Activated CD8-positive, alpha-beta memory T cell treated with anti-CD3 and anti-CD28 coated beads for 1 hour (primary cell): ENCODE data around the gene WDR75.
"Not testable (repeated sequence)": the region's sequence is repeated elsewhere in the genome, so short reads cannot be mapped to it uniquely, and the experiment has no call there.

Experiments
- DNase-seq, 2 donors: peaks; one replicate each; pipeline ENCODE4 v3.0.0-alpha.2; 2020; ENCODE audit warnings: low read depth in 1 of 2; ENCODE audit errors: extremely low read depth in 1 of 2

Gene WDR75

GRCh38 chr2:189440644-189440946 lies 679 bp upstream of the WDR75 start:
- no peak for DNase-seq

- DNase-seq: no peak
Observed at GRCh38 chr2:189441709-189442074, 418 bp downstream of the WDR75 start.

- no peak for DNase-seq
Observed at GRCh38 chr2:189442468-189442867, 1.2 kb downstream of the WDR75 start.

- DNase-seq: no peak
Observed at GRCh38 chr2:189444322-189444721, 3.0 kb downstream of the WDR75 start.

- DNase-seq: no peak
Observed at GRCh38 chr2:189446780-189447179, 5.5 kb downstream of the WDR75 start.

GRCh38 chr2:189454009-189454408 lies 12.7 kb downstream of the WDR75 start:
- no peak for DNase-seq

- DNase-seq: no peak
Observed at GRCh38 chr2:189465076-189465475, 23.8 kb downstream of the WDR75 start.

- DNase-seq: no peak
Observed at GRCh38 chr2:189465478-189465877, 24.2 kb downstream of the WDR75 start.

GRCh38 chr2:189466046-189466445 lies 24.8 kb downstream of the WDR75 start:
- no peak for DNase-seq

GRCh38 chr2:189466656-189467055 lies 25.4 kb downstream of the WDR75 start:
- no peak for DNase-seq

GRCh38 chr2:189467160-189467559 lies 25.9 kb downstream of the WDR75 start:
- no peak for DNase-seq

- no peak for DNase-seq
Observed at GRCh38 chr2:189467593-189467992, 26.3 kb downstream of the WDR75 start.

GRCh38 chr2:189474526-189474925 lies 33.3 kb downstream of the WDR75 start:
- DNase-seq: no peak

GRCh38 chr2:189477756-189478155 lies 36.5 kb downstream of the WDR75 start:
- no peak for DNase-seq

GRCh38 chr2:189478289-189478688 lies 37.0 kb downstream of the WDR75 start:
- DNase-seq: not testable (repeated sequence)

- DNase-seq: no peak
Observed at GRCh38 chr2:189481071-189481470, 39.8 kb downstream of the WDR75 start.

- DNase-seq: no peak
Observed at GRCh38 chr2:189483571-189483970, 42.3 kb downstream of the WDR75 start.

GRCh38 chr2:189483980-189484740 lies 42.9 kb downstream of the WDR75 start:
- DNase-seq: no peak

GRCh38 chr2:189485146-189485545 lies 43.9 kb downstream of the WDR75 start:
- no peak for DNase-seq

- DNase-seq: no peak
Observed at GRCh38 chr2:189486237-189486770, 45.0 kb downstream of the WDR75 start.

GRCh38 chr2:189487283-189488007 lies 46.2 kb downstream of the WDR75 start:
- DNase-seq: no peak

GRCh38 chr2:189488008-189488310 lies 46.7 kb downstream of the WDR75 start:
- DNase-seq: no peak

GRCh38 chr2:189492451-189492850 lies 51.2 kb downstream of the WDR75 start:
- no peak for DNase-seq
